K562 (cell line): ENCODE results near the gene CHPF. TPM values are rescaled to one million over a fixed set of nuclear protein-coding genes. Genes with fewer than 3 reads are reported as not detected.

ENCODE experiments used
- CBFA2T2 ChIP-seq: fragments of 450-650 bp; conservative IDR thresholded peaks from 2 replicates; pipeline ENCODE4 v1.6.1; 2017; ENCODE audit warnings: mild to moderate bottlenecking
- CTCFL ChIP-seq: IDR thresholded peaks from 2 replicates; pipeline ENCODE4 v1.6.1; 2011; ENCODE audit warnings: borderline replicate concordance, low read depth, mild to moderate bottlenecking, moderate library complexity, low read length; ENCODE audit not compliant: insufficient read depth, poor library complexity, severe bottlenecking
- DPF2 ChIP-seq: fragments of 450-650 bp; IDR thresholded peaks from 2 replicates; pipeline ENCODE4 v1.6.1; 2016
- GABPA ChIP-seq: fragments of 200-800 bp; sonication (Bioruptor generic); conservative IDR thresholded peaks from 2 replicates; pipeline ENCODE4 v1.6.1; 2016; ENCODE audit warnings: low read depth, missing genetic modification characterization, missing compliant biosample characterization
- NCOA1 ChIP-seq: fragments of 450-650 bp; IDR thresholded peaks from 2 replicates; pipeline ENCODE4 v1.6.1; 2016; ENCODE audit warnings: low read depth
- PBX2 ChIP-seq, 2 experiments: IDR thresholded peaks in 1 of 2; conservative IDR thresholded peaks in 1 of 2; 2 replicates each; pipeline ENCODE4 v1.6.1; 2016; ENCODE audit warnings: low read depth in 2 of 2, mild to moderate bottlenecking in 1 of 2, missing compliant biosample characterization in 1 of 2, missing genetic modification characterization in 1 of 2, moderate library complexity in 1 of 2
- polyA plus RNA-seq, 8 experiments: library from polyadenylated mRNA; depleted of rRNA in 4 of 8; stranded (reverse) in 5 of 8; unstranded in 3 of 8; fragments of >200 nt; fragmentation: Nextera tagmentation in 2 of 8; fragmentation: Illumina TruSeq in 1 of 8; extraction: Ambion mirVana in 2 of 8; extraction: Trizol in 1 of 8; gene quantifications; 2 replicates each; pipeline versions ENCODE4 v1.2.1 to v1.2.3, GENCODE V29; 2011 to 2014; ENCODE audit warnings: inconsistent platforms in 1 of 8, missing spikeins in 1 of 8
- total RNA-seq, 7 experiments: library from RNA; depleted of rRNA in 6 of 7; stranded (reverse); fragments of >200 nt in 6 of 7; fragmentation: Illumina TruSeq in 2 of 7; extraction: Trizol in 2 of 7; gene quantifications; 2 replicates each; pipeline versions ENCODE4 v1.2.1 to v1.2.3, GENCODE V29; 2011 to 2021; ENCODE audit warnings: low replicate concordance in 1 of 7
- TF ChIP-seq, protein P1 (sequence below), 3 experiments: IDR thresholded peaks in 2 of 3; conservative IDR thresholded peaks in 1 of 3; 2 replicates each; pipeline ENCODE4 v1.5.1; 2011 to 2012; ENCODE audit warnings: low read length in 3 of 3, mild to moderate bottlenecking in 3 of 3, control low read depth in 2 of 3, improper control_type of control experiment in 1 of 3, inconsistent platforms in 1 of 3, low read depth in 1 of 3, mixed read lengths in 1 of 3, moderate library complexity in 1 of 3; ENCODE audit not compliant: insufficient read depth in 2 of 3
- TF ChIP-seq, protein P2 (sequence below), 2 experiments: IDR thresholded peaks; 2 replicates each; pipeline ENCODE4 v1.6.1; 2012; ENCODE audit warnings: improper control_type of control experiment in 2 of 2, low read depth in 2 of 2, low read length in 2 of 2, borderline replicate concordance in 1 of 2

CHPF gene
- total and polyA plus RNA-seq, 9 of the 15 experiments (the other 6 are each of a cell fraction or from before 2014, with no cell fraction given), result 0.15 to 57.2 (median 7.9) TPM

- TF ChIP-seq, protein P1, sequence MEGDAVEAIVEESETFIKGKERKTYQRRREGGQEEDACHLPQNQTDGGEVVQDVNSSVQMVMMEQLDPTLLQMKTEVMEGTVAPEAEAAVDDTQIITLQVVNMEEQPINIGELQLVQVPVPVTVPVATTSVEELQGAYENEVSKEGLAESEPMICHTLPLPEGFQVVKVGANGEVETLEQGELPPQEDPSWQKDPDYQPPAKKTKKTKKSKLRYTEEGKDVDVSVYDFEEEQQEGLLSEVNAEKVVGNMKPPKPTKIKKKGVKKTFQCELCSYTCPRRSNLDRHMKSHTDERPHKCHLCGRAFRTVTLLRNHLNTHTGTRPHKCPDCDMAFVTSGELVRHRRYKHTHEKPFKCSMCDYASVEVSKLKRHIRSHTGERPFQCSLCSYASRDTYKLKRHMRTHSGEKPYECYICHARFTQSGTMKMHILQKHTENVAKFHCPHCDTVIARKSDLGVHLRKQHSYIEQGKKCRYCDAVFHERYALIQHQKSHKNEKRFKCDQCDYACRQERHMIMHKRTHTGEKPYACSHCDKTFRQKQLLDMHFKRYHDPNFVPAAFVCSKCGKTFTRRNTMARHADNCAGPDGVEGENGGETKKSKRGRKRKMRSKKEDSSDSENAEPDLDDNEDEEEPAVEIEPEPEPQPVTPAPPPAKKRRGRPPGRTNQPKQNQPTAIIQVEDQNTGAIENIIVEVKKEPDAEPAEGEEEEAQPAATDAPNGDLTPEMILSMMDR (IDR thresholded peaks at IDR 0.05 in 2 of 3, conservative IDR thresholded peaks at IDR 0.05 in 1 of 3; ENCODE audit: insufficient read depth in 2 of 3, low read depth in 1 of 3, low read length in 3 of 3), result peak; percentile 76 to 88 (median 79)
- TF ChIP-seq PBX2 (CRISPR knock-in tag; IDR thresholded peaks at IDR 0.05; ENCODE audit: low read depth) (no peak), PBX2 (tag; conservative IDR thresholded peaks at IDR 0.05; ENCODE audit: low read depth) (peak; percentile 51), DPF2 (peak; percentile 76), CBFA2T2 (peak; percentile 76), CTCFL (peak; percentile 85), GABPA (tag) (peak; percentile 54; the same call in 1 of the 2 replicates), NCOA1 (0 out of 2 replicates have a peak, but pooled peaks have one; percentile 30)
- TF ChIP-seq, protein P2, sequence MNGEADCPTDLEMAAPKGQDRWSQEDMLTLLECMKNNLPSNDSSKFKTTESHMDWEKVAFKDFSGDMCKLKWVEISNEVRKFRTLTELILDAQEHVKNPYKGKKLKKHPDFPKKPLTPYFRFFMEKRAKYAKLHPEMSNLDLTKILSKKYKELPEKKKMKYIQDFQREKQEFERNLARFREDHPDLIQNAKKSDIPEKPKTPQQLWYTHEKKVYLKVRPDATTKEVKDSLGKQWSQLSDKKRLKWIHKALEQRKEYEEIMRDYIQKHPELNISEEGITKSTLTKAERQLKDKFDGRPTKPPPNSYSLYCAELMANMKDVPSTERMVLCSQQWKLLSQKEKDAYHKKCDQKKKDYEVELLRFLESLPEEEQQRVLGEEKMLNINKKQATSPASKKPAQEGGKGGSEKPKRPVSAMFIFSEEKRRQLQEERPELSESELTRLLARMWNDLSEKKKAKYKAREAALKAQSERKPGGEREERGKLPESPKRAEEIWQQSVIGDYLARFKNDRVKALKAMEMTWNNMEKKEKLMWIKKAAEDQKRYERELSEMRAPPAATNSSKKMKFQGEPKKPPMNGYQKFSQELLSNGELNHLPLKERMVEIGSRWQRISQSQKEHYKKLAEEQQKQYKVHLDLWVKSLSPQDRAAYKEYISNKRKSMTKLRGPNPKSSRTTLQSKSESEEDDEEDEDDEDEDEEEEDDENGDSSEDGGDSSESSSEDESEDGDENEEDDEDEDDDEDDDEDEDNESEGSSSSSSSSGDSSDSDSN (IDR thresholded peaks at IDR 0.05; ENCODE audit: borderline replicate concordance in 1 of 2, low read depth in 2 of 2, low read length in 2 of 2), result 0 out of 4 replicates have a peak, but pooled peaks of 1 of the 2 experiments have one; percentile 18
Measured at GRCh38 chr2:219521066-219521880, 22.3 kb downstream of the CHPF start (continued).
